Right lobe of liver (tissue), 6 donors: ENCODE data around the gene PRRG3. TPM values are rescaled to one million over a fixed set of nuclear protein-coding genes. Genes with fewer than 3 reads are reported as not detected.

Experiments used
- ATAC-seq, 4 donors: fragments of 200-7000 bp; cut with Tn5 transposase; one replicate each; pipeline ENCODE4 v1.9.1; 2020; ENCODE audit warnings: mild to moderate bottlenecking in 4 of 4, moderate library complexity in 4 of 4
- DNase-seq, 3 donors: peaks; one replicate each; pipeline ENCODE4 v3.0.0-alpha.2; 2020
- H3K27ac ChIP-seq, 3 donors: fragments of 200-600 bp; one replicate each; pipeline ENCODE4 v1.8.0; 2022
- H3K27me3 ChIP-seq, 2 donors: fragments of 200-600 bp; one replicate each; pipeline ENCODE4 v1.8.0; 2022
- H3K36me3 ChIP-seq, 4 donors: fragments of 200-600 bp; sonication (generic) in 1 of 4; one replicate each; pipeline versions ENCODE4 v1.5.1 to v1.8.0; 2017 to 2022; ENCODE audit warnings: control low read depth in 1 of 4
- H3K4me1 ChIP-seq, 4 donors: fragments of 200-600 bp; sonication (generic) in 1 of 4; one replicate each; pipeline versions ENCODE4 v1.5.1 to v1.8.0; 2017 to 2022; ENCODE audit warnings: control low read depth in 1 of 4
- H3K4me3 ChIP-seq, 3 donors: fragments of 200-600 bp; one replicate each; pipeline ENCODE4 v1.8.0; 2022
- H3K9me3 ChIP-seq, 4 donors: fragments of 200-600 bp; sonication (generic) in 1 of 4; one replicate each; pipeline versions ENCODE4 v1.5.1 to v1.8.0; 2017 to 2022; ENCODE audit warnings: control low read depth in 1 of 4
- POLR2A ChIP-seq: fragments of 450-650 bp; IDR thresholded peaks from one replicate; pipeline ENCODE4 v1.6.1; 2017; ENCODE audit warnings: antibody characterized with exemption, mild to moderate bottlenecking
- WGBS: methylation state at CpG from one replicate; pipeline ENCODE4 v1.1.6; 2018; ENCODE audit warnings: low coverage, low lambda C conversion rate; ENCODE audit not compliant: insufficient coverage; ENCODE audit errors: missing lambda C conversion rate; 5-methylcytosine and 5-hydroxymethylcytosine counted together
- intact Hi-C, 2 donors: fragments of 100-400 bp; cut with DNase I; formaldehyde crosslinking; loops; one replicate each; pipeline versions ENCODE4 v1.11.2 to v1.14.1; 2022
- total RNA-seq, 6 experiments: library from RNA; depleted of rRNA in 2 of 6; stranded (reverse); fragments of >200 nt in 2 of 6; fragmentation: NEBNext Ultra II Directional in 3 of 6; extraction: Animal tissue kit (Norgen Biotek cat#: 25700) in 3 of 6; gene quantifications; one replicate each; pipeline versions ENCODE4 v1.1.0 to v1.2.4, GENCODE V29; 2016 to 2023
- TF ChIP-seq, protein P1 (sequence below), 4 donors: fragments of 200-600 bp in 3 of 4; fragments of 450-650 bp in 1 of 4; IDR thresholded peaks; one replicate each; pipeline versions ENCODE4 v1.5.1 to v1.8.0; 2016 to 2022; ENCODE audit warnings: antibody characterized with exemption in 4 of 4, mild to moderate bottlenecking in 2 of 4
- donor health status: DM: no; HTN: yes; CAD: no.
- donor health status: DM: no; HTN: no; CAD: no.
- donor health status: DM: no; HTN: no; CAD: no.
- donor health status: DM: no; HTN: yes; CAD: no.
- donor health status: DM: no; HTN: yes; CAD: no.

The PRRG3 gene
- total RNA-seq, 6 experiments from 2014 or later: 0.02 to 0.30 (median 0.07) TPM; not detected in 3

DNA sequence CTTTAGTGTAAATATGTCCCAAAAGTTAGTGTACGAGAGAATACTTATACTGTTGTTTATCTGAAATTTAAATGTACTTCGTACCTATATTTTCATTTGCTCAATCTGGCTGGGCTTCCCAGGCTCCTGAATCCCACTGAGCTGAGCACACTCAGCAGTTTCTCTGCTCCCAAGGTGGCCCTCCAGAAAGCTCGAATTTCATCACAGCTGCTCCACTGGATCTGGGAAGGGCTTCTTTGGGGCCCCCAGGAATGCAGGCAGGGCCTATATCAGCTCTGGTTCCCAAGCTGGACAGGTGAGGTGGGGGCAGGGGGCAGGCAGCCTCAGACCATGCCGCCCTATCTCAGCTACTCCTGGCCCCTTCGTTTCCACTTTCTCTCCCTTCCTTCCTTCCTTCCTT, 19.1 kb downstream of the PRRG3 start:
- Histone ChIP-seq H3K4me3 (no peak overlapping the region), H3K27me3 (no peaks in the 10 kb centered on the region), H3K27ac (no peak overlapping the region), H3K36me3 (no peaks in the 10 kb centered on the region), H3K4me1 (no peaks in the 10 kb centered on the region), H3K9me3 (no peaks in the 10 kb centered on the region)
- ATAC-seq (no peak), DNase-seq (no peak)
- intact Hi-C loops: no loop called here
- WGBS: 46% methylated on average over 4 of the region's 5 CpGs
- TF ChIP-seq, protein P1, sequence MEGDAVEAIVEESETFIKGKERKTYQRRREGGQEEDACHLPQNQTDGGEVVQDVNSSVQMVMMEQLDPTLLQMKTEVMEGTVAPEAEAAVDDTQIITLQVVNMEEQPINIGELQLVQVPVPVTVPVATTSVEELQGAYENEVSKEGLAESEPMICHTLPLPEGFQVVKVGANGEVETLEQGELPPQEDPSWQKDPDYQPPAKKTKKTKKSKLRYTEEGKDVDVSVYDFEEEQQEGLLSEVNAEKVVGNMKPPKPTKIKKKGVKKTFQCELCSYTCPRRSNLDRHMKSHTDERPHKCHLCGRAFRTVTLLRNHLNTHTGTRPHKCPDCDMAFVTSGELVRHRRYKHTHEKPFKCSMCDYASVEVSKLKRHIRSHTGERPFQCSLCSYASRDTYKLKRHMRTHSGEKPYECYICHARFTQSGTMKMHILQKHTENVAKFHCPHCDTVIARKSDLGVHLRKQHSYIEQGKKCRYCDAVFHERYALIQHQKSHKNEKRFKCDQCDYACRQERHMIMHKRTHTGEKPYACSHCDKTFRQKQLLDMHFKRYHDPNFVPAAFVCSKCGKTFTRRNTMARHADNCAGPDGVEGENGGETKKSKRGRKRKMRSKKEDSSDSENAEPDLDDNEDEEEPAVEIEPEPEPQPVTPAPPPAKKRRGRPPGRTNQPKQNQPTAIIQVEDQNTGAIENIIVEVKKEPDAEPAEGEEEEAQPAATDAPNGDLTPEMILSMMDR (IDR thresholded peaks at IDR 0.05): no peak
- TF ChIP-seq POLR2A: no peak

DNA sequence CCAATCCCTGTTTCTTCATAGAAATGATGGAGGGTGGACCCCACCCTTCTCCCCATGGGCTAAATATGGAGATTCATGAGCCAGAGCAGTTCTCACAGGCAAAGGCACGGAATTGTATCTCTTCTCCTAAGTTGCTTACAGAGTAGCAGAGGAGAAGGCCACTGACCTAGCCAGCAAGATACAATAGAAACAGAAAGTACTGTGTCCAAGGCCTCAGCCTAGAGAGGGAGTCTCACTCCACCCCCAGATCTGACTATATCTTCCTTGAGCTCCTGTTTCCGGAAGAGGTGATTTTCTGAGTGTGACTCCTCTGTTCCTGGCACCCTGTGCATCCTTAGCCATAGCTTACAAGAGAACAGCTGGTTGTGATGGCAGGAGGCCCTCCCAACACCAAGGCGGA, 20.5 kb downstream of the PRRG3 start, which contains the start of gene FATE1:
Gene FATE1 (plus strand): TSS at position 284 of the 400 bp plus-strand sequence. CDS start 85 bp downstream, at position 369.
- no peaks in the 10 kb centered on the region for H3K9me3 ChIP-seq
- ATAC-seq (peak in 1 of 4 donors; percentile 37), DNase-seq (no peak)
- H3K4me3 ChIP-seq: no peak within 1 kb of the TSS
- no peak for TF ChIP-seq POLR2A
- intact Hi-C loops: no loop called here
- H3K36me3 ChIP-seq: no peaks in the 10 kb centered on the region
- 57% methylated on average over 2 of the region's 3 CpGs for WGBS
- H3K27me3 ChIP-seq: no peaks in the 10 kb centered on the region
- H3K4me1 ChIP-seq: no peaks in the 10 kb centered on the region
- H3K27ac ChIP-seq: no peak within 1 kb of the TSS

DNA sequence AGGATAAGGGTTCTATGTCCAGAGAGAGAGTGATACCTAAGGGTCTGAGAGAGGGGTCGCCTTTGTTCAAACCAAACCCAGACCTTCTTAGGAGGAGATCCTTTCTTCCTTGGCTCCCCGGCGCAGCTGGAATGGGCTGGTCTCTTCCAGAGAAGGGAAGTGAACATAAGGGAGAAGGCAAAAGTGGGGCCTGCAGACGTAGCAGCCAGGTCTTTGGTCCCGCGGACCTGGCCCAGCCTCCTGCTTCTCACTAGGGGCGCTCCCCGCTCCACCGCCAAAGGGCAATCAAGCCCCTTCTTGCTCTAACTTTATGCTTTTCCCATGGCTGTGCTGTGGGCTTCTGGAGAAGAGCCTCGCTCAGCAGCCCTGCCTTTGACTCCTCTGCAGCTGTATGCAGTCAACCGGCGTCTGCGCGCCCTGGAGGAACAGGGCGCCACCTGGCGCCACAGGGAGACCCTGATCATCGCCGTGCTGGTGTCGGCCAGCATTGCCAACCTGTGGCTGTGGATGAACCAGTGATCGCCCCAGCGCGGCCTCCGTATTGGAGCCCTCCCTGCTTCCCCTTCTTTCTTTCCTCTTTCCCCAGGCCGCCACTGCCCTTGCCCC, 27.1 kb downstream of the PRRG3 start:
- Histone ChIP-seq H3K36me3 (no peaks in the 10 kb centered on the region), H3K4me3 (no peak overlapping the region), H3K4me1 (peaks cover 0 to 4% (median 0%) of the 10 kb centered on the region in 4 donors), H3K9me3 (no peaks in the 10 kb centered on the region), H3K27me3 (no peaks in the 10 kb centered on the region), H3K27ac (no peak overlapping the region)
- WGBS: 63% methylated on average over 1 of the region's 24 CpGs
- peak; percentile 41 to 62 (median 52) for ATAC-seq
- DNase-seq: peak in 2 of 3 donors; percentile 38 to 56
- TF ChIP-seq POLR2A: no peak
- TF ChIP-seq, protein P1 (IDR thresholded peaks at IDR 0.05): peak in 3 of 4 donors; percentile 24 to 51 (median 29)
- intact Hi-C loops: no loop called here

DNA sequence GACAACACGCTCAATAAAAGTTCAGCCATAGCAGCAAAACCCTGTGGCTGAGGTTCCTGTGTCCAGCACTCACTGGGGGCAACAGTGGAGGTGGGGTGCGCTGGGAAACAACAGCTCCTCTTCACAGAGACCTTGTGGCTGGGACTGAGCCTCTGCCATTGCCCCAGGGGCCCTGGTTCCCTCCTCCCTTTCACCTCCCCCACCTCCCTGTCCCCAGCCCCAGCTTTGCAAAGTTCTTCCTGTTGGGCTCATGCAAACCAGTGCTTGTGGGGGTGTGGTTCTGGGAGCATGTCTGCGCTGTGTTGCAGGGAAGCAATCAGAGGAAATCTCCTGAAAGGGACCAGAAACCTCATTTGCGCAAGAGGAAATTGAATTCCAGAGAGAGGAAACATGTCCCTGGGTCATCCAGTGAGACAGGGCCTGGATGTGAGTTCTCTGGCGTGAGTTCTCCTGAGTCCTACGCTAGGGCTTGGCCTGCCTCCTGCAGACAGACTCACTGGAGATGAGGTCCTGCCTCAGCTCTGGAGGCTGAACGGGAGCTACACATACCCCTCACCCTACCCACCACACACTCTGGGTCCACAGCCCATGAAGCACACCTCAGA, 28.0 kb downstream of the PRRG3 start:
- TF ChIP-seq POLR2A: no peak
- TF ChIP-seq, protein P1 (IDR thresholded peaks at IDR 0.05): no peak
- WGBS: 38% methylated on average over 4 of the region's 7 CpGs
- no peaks in the 10 kb centered on the region for H3K36me3 ChIP-seq
- no peaks in the 10 kb centered on the region for H3K9me3 ChIP-seq
- peak in 3 of 4 donors; percentile 23 to 62 (median 40) for ATAC-seq
- H3K27me3 ChIP-seq: no peaks in the 10 kb centered on the region
- H3K4me1 ChIP-seq: peaks cover 0 to 4% (median 0%) of the 10 kb centered on the region in 4 donors
- peak in 1 of 3 donors; percentile 39 for DNase-seq
- no peak overlapping the region for H3K4me3 ChIP-seq
- no peak overlapping the region for H3K27ac ChIP-seq
- intact Hi-C loops: no loop called here
